HG02642 (cell line): ENCODE data around the gene MIAT.

ENCODE experiments used
- ATAC-seq: cut with Tn5 transposase; IDR thresholded peaks from one replicate; pipeline ENCODE4 v1.9.1; 2021; ENCODE audit warnings: mild to moderate bottlenecking; ENCODE audit not compliant: unreplicated experiment, poor library complexity

Gene MIAT

DNA sequence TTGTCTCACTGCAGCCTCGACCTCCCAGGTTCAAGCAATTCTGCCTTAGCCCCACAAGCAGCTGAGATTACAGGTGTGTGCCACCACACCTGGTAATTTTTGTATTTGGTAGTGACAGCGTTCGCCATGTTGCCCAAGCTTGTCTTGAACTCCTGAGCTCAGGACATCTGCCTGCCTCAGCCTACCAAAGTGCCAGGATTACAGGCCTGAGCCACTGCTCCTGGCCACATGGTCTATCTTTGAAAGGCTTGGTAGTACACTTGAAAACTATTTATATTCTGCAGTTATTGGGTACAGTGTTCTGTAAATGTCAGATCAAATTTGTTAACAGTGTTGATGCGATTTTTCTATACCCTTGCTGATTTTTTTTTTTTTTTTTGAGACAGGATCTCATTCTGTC is 26.1 kb upstream of the MIAT start:
- no peak for ATAC-seq

DNA sequence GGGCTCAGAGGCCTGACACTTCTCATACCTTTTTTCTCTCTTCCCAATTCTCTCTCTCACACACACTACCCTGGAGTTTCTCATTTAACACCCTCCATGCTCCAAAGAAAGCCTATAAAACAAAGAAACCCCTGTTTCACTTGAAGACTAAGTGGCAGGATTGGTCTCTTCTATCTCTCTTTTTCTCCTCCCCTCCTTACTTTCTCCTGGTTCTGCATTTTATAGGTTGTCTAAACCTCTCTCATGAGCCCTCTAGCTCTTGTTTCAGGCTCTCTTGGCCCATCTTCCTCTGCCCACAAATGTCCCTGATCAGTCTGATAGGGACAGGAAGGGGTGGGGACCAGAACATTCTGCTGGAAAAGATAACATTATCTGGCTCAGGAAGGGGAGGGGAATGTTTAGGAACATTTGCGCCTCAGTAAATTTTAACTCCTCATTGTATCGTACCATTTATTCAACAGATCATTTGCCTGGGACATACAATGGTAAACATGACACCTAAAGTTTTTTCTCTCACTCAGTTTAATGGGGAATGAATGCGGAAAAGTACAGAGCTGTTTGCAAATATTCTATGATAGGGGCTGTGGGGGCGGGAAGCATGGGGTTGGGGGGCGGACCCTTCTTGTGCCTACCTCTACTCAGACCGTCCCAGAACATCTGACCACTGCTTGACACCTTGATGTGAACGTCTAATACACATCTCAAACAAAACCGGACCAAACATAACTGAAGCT is 24.8 kb upstream of the MIAT start:
- no peak for ATAC-seq

DNA sequence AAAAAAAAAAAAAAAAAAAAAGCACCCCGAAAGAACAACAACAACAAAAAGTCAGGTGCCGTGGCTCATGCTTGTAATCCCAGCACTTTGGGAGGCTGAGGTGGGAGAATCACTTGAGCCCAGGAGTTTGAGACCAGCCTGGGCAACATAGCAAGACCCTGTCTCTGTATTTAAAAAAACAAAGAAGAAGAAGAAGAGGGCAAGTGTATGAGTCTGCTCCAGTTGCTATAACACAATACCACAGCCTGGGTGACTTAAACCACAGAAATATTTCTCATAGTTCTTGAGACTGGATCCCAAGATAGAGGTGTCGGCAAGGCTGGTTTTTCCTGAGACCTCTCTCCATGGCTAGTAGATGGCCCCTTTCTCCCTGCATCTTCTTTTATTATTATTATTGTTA is 23.2 kb upstream of the MIAT start:
- no peak for ATAC-seq

- ATAC-seq, result no peak
These were observed 22.3 kb upstream of the MIAT start for GRCh38 chr22:26635117-26635516.

GRCh38 chr22:26636296-26636695 is 21.1 kb upstream of the MIAT start:
- no peak for ATAC-seq

GRCh38 chr22:26642465-26643417 is 14.6 kb upstream of the MIAT start:
- ATAC-seq, result no peak

GRCh38 chr22:26643418-26644100 is 13.8 kb upstream of the MIAT start:
- ATAC-seq, result no peak

DNA sequence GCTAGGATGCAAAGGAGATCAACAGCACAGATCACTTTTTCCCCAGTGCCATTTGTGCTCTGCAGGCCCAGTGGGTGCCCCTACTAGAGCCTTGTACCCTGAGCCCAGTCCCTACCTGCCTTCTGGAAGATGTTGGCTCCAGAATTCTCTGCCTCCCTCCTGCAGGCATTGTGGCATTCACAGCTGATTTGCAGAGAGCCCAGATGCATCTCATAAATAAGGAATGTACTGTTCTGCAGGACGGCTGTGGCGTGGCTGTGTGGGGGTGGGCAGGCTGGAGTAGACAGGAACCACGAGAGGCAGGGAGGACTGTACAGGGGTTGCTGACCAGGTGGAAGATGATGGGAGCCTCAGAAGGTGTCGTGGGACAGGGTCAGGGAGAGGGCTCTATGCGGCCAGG is 11.2 kb upstream of the MIAT start:
- no peak for ATAC-seq

DNA sequence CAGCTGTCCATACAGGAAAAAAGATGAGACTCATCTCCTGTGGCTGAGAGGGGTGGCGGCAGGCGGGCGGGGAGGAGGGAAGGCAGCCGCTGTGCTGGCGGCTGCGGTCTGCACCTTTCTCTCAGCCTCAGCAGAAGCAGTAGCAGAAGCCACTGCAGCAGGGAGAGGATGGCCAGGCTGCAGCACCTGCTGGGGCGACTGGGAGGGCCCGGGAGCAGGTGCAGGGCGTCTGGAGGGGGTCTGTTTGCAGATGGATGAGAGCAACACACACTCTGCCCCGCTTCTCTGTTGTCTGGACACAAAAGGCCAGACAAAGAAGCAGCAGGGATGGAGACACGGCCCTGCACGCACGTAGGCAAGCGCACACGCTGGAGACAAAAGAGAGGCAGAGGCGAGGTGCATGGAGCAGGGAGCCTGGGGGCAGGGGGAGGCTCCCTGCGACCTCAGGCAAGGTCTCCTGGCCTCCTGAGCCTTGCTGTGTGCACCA is 9.3 kb upstream of the MIAT start:
- no peak for ATAC-seq

DNA sequence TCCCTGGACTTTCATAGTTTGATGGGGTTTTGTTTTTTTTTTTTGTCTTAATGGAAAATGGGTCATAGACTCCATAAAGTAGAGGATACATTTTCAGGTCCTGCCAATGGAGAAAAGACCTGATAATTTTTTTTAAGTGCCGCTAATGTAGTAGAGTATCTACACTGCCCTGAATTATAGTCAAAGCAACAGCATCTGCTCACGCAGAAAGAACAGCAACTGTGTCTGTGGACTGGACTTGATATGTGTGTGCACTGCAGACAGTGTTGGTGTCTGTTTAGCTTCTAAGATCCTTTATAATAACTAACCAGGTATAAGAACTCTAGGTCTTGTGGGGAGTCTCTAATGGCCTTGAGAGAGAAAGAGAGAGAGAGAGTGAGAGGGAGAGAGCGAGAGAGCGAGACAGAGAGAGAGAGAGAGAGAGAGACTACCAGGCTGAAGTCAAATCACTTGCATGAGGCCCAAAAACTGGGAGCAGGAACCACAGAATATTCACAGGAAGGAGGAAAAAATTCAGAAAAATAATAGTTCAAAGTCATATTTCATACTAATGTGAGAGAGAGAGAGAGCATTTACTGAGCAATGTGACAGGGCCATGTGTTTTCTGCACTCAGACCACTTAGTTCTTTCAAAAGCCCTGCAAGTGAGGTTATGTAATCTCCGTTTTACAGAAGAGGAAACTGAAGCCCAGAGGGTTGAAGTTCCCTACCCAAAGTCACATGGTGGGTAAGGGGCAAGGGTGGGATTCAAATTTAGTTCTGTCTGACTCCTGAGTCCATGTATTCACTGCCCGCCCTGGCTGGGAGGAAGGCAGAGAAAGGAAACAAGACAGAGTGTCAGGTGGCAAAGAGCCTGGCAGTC is 8.6 kb upstream of the MIAT start:
- no peak for ATAC-seq

GRCh38 chr22:26650722-26651421 is 6.5 kb upstream of the MIAT start:
- ATAC-seq, result no peak

DNA sequence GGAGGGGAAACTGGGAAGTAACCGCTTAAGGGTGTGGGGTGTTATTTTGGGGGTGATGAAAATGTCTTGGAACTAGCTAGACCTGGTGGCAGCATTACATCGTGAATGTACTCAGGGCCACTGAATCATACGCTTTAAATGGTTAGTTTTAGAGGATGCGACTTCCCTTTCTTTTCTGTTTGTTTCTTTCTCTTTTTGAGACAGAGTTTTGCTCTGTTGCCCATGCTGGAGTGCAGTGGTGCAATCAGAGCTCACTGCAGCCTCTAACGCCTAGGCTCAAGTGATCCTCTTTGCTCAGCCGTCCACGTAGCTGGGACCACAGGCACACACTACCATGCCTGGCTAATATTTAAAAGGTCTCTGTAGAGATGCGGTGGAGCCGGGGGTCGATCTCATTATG is 5.6 kb upstream of the MIAT start:
- no peak for ATAC-seq

DNA sequence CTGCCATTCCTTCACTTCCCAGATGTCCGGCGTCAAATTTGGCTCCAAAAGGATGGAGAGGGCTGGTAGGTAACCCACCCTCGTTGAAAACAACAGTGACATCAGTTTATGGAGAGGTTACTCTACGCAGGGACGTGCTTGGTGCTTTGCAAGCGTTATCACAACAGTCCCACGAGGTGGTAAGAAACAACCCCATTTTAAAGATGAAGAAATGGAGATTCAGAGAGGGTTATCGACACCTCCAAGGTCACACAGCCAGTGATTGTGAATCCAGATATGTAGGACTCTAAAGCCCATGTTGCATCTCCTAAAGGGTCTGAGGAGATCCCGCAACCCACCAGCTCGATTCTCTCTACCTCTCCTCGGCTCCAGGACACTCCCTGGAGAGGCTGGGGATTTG is 773 bp downstream of the MIAT start:
- ATAC-seq, result no peak

DNA sequence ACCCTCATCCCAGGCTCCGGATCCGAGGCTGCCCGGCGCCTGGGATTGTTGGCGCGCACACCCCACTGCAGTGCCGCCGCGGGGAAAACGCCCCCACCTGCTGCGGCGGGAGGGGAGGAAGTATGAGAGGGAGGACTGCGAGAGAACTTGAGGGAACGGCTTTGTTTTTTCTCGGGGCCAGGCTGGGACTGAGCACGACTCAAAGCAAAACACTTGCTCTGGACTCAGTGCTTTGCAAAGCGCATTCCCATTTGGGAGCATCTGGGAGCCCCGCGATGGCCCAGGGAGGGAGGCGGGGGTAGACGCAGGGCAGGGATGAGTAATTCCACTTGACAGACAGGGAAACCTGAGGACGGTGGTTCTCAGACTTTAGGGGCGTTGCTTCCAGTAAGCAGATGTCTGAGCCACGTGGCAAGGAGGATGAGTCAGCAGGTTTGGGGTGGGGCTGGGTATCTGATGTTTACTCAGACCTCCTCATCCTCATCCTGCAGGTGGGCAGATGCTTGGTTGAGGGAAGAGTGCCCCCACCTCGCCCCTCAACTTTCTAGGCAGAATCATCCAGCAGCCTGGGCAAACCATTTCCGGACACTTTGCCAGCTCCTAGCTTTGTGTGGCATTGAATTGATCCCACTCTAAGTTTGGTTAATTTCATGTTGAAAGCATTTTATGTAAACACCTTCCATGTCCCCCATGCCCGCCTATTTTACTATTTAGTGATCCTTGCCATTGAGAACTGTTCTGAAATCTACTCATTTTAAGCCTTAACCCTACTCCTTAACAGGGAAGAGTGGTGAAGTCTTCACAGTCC is 1.5 kb downstream of the MIAT start:
- peak; percentile 62 for ATAC-seq

GRCh38 chr22:26660356-26660755 is 3.0 kb downstream of the MIAT start:
- no peak for ATAC-seq

- ATAC-seq, result no peak
These were observed 3.7 kb downstream of the MIAT start for GRCh38 chr22:26660961-26661578.

DNA sequence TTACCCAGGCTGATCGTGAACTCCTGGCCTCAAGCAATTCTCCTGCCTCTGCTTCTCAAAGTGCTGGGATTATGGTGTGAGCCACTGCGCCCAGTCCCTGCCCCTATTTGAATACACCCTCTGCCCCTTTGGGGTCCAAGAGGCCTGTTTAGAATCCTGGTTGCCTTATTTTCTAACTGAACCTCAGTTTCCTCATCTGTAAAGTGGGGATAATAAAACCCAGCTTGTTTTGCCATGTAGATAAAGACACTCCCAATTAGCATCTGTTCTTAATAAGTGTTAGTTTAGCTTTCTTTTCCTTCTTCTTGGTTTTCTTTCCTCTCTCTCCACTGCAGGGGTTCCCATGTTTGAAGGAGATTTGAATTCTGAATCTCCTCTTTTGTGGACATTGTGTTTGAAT is 4.8 kb downstream of the MIAT start:
- no peak for ATAC-seq

GRCh38 chr22:26663374-26663923 is 6.1 kb downstream of the MIAT start:
- no peak for ATAC-seq
